Measurements from ENCODE around the gene CPVL.
"Not testable (repeated sequence)": the region's sequence is repeated elsewhere in the genome, so short reads cannot be mapped to it uniquely, and the experiment has no call there.

The CPVL gene

DNA sequence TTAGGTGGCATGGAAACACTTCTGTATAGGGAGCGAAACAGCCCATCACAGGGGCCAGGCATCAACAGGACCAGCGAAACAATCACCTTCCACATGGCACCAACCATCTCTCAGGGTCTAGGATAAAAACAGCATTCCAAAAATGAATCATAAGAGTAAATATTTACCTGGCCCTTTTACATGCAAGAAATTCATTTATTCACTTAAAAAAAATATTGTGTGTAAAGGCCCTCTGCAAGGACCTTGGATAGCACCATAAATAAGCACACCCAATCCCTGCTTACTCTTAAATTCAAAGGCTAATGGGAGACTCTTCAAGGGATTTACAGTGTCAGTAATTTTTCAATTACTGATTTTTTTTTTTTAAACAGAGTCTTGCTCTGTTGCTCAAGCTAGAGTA is 25.4 kb downstream of the CPVL start:
- no peak for DNase-seq (ENCODE audit: low read depth, low spot score)

DNA sequence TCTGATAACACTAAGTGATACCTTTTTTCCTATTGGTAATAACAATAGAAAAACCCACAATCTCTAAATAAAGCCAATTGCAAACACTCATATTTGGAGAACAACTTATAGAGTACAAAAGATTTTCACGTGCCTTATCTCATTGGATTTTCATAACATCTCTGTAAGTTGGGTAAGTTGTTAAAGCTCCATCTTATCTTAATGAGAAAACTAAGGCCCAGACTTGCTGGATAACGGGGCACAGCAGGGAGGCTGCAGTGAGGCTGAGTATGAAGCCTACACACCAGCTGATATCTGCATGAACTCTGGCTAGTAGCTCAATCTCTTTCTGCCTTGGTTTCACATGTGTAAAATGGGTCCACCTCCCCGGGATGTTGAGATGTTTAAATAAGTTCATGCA is 26.8 kb downstream of the CPVL start:
- no peak for DNase-seq (ENCODE audit: low read depth, low spot score)

DNA sequence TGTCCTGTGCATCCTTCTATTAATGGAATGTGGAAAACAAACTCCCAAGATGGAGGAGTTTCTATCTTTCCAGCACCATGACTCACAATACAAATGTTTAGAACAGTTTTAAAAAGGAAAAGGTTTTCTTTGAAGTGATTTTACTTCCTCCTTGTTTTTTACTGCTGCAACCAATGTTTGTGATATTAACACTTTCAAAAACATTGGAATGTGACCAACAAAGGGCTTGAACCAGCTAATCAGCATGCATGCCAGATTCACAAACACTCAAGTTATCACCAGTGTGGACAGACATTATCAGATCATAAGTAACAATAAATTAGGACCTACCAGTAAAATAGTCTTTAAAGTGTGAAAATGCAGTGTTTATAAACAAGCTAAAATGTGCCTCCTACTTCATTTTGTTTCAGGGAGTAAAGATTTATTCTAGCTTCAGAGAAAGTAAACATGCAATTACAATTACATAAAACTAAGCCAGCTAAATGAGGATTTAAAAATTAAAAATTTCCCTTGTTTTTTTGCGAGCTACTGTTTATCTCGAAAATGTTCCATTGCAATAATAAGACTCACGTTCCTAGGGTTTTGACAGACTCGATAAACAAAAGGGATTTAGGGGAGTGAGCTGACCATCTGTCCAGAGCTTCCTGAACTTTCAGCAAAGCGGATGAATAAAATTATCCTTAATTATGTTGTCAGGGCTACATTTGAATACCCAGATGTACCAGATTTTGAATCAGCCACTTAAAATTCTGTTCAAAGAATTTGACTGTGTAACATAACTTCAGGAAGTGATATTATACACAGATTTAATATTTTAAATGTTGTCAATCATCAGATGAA is 29.8 kb downstream of the CPVL start:
- no peak for DNase-seq (ENCODE audit: low read depth, low spot score)

DNA sequence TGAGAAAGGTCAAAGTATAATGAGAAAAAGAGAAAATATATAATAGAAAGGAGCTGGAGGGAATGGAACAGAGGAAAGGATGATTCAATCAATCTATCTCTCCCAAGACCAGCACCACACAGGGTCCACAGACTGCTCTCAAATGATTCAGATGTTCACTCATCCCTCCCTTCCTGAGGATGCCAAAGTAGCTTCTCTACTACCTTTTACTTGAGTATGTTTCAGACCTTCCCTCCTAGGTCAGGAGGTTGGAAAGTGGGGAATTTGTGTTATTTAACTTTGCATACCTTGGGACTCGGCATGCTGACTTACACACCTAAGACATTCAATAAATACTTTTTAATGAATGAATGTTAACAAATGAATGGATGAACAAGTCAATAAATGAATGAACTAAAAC is 30.6 kb downstream of the CPVL start:
- no peak for DNase-seq (ENCODE audit: low read depth, low spot score)

DNA sequence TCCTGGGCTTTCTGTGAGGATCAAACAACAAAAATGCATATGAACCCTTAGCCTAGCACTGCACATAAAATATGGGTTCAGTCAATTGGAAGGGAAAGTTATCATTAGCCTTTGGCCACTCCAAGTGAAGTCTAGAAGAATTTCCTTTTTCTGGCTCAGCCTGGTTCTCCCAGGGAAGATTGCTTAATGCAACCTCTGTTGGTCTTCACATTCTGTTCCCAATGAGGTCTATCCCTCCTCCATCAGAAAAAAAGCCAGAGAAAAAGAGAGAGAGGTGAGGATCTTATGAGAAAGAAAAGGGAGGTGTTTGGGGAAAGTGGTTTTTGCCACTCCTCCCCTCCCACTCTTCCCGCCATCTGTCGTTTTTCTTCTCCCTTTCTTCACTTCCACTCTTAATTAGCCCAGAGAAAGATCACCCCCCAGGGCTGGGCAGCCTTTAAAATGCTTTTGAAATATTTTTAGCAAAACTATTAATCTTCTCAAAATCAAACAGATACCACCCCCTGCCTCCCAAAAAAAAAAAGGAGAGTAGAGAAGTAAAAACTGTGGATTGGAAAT is 31.1 kb downstream of the CPVL start:
- no peak for DNase-seq (ENCODE audit: low read depth, low spot score)

DNA sequence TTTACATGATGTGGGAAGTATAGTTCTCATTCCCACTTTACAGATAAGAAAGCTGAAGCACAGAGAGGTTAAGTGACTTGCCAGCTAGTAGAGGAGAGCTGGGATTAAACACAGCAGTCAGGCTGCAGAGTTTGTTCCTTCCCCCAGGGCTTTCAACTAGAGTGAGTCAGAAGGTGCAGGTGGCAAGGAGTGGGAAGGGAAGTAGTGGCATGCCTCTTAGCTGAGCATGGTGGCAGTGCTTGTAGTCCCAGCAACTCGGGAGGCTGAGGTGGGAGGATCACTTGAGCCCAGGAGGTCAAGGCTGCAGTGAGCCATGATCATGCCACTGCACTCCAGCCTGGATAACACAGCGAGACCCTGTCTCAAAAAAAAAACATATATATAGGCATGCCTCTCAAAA is 32.1 kb downstream of the CPVL start:
- not testable (repeated sequence) for DNase-seq (ENCODE audit: low read depth, low spot score)

DNA sequence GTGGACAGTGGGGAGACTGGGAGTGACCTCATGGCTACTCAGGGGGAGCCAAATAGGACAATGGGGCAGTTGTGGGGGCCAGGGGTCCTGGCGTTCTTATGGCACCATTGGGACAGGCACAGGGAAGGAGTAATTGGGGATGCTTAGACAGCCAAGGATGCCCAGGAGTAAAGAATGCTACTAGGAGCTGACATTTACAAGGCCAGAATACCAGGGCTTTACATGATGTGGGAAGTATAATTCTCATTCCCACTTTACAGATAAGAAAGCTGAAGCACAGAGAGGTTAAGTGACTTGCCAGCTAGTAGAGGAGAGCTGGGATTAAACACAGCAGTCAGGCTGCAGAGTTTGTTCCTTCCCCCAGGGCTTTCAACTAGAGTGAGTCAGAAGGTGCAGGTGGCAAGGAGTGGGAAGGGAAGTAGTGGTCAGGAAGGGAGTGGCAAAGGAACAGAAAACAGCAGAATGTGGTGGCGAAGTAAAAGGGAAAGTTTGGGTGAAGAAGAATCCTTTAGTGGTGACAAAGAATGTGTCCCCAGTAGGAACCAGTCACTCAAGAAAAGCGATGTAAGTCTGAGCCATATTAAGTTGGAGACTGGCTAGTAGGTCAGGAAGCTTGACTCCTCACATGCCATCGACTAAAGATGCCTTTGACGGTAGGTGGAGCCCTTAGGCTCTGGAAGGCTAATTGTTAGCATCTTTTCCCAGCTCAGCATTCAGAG is 32.8 kb downstream of the CPVL start:
- no peak for DNase-seq (ENCODE audit: low read depth, low spot score)

DNA sequence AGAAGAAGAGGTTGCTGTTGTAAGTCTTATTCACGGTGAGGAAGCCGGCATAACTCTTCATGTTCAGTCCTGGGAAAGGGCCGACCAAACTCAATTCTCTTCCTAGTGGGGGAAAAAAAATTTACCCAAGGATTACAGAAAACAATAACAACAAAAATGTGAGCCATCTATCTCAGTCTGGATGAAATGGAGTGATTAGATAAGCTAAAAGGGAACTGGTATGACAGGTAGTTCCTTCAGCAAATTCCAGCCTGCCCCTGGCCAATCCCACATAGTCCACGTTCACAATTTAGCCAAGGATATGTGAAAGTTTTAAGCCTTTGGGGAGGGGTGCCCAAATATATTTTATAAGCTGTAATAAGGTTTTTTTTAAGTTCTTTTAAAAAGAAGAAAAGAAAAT is 33.6 kb downstream of the CPVL start:
- no peak for DNase-seq (ENCODE audit: low read depth, low spot score)

DNA sequence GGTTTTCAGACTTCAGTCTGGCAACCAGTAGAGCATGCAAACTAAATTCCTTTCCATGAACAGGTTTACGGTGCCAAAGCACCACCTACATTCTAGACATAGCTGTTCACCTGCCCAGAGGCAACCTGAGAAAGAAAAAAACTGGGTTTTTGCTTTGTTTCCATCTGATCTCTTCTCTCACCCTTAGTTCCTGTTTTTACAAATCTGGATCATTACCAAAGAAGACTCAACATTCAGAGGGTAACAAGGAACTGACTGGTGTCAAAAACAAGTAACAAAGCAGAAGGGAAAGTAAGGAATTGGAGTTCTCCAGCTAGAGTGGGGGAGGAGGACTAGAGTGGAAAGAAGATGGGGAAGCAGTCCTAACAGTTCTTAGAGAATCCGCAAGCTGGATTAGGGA is 36.4 kb downstream of the CPVL start:
- no peak for DNase-seq (ENCODE audit: low read depth, low spot score)

DNA sequence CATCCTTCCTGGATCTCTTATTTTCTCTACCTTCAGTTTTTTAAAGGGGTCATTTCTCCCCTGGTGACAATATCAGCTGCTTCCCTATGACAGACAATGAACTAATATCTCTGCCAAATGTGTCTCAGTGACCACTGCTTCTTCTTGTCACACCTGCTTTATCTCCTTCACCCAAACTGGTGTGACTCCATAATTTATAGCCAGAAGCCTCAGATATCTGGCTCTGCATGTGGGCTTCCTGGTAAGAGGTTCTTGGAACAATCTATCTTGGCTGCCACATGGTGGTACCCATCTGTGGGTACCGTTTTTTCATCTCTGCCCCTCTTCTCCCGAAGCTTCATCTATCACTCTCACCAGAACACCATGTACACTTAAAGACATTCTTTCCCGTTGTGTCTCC is 37.0 kb downstream of the CPVL start:
- DNase-seq (ENCODE audit: low read depth, low spot score) = no peak

DNA sequence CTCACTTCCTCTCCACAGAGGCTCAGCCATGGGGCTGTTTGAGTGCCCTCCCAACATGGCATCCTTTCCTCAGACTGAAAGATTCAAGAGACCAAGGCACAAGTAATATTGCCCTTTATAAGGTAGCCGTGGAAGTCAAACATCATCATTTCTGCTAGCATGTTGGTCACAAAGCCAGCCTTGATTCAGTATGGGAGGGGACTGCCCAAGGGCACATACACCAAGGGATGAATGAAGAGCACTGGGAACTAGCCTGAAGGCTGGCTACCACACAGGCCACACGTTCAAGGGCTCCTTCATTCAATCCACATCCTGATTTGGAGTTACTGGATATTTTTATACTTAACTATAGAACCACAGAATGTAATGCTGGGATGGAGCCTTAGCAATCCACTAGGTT is 39.3 kb downstream of the CPVL start:
- no peak for DNase-seq (ENCODE audit: low read depth, low spot score)

DNA sequence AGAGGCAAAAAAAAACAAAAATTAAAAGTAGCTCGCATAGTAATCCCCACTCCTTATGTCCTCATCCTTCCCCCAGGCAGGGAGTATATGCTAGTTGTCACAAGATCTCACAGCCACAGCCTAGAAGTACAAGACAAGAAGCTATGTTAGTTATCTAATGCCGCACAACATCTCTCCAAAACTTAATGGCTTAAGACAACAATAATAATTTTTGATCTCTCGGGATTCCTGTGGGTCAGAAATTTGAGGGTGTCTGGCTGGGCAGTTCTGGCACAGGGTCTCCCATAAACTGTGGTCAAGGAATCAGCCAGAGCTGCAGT is 39.7 kb downstream of the CPVL start:
- no peak for DNase-seq (ENCODE audit: low read depth, low spot score)

DNA sequence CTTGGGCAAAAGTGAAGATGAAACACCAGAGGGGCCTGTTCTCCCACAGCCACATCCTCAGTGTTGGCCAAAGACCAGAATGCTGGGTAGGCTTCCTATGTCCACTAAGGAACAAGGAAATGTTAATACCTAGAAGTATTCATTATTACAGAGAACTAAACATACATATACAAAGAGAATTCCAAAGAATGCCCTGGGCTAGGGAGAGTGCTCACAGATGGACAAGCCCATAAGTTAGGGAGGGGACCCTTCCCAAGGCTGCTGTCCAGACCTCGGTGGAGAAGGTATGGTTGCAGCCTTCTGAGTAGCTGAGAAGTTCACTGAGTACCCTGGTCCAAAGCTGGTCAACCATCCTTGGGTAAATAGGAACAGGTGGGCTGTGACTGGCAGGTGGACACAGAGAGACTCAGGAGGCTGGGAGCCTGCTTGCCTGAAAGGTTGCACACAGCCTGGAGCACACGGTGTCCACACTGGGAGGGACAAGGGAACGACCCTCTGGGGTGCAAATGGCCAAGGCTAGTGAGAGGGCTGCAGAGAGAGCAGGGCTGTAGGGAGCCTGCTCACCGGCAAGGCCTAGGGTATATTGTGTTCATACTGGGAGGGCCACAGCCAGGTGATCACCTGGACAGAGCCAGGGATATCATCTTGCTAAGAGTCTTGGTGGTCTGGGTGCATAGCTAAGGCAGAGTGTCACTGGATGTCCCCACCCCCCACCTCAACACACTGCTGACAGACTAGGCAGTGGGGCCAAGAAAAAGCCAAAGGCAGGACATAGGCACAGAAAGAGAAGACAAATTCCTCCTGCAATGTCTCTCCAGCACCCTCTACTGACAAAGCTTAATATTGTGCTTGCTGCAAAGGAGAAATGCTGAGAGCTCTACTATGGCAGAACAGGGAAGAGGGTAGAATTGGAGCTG is 40.3 kb downstream of the CPVL start:
- DNase-seq (ENCODE audit: low read depth, low spot score) = no peak

DNA sequence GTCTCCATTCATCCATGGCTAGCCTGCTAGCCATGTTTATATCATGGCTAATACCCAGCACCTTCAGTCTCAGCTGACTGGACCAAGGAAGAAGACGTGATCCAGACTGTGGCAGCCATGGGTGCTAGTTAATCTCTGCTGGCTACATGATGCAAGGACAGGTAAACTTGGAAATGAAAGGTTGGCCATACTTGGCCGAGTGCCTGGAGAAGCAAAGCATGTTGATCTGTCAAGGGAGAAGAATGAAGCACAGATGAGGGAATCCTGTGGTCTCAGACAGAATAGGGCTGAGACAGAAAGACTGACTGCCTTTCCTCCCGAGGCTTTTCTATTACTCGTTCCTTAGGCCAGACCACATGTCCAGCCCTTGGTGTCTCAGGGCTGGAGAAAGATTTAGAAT is 41.1 kb downstream of the CPVL start:
- no peak for DNase-seq (ENCODE audit: low read depth, low spot score)

DNA sequence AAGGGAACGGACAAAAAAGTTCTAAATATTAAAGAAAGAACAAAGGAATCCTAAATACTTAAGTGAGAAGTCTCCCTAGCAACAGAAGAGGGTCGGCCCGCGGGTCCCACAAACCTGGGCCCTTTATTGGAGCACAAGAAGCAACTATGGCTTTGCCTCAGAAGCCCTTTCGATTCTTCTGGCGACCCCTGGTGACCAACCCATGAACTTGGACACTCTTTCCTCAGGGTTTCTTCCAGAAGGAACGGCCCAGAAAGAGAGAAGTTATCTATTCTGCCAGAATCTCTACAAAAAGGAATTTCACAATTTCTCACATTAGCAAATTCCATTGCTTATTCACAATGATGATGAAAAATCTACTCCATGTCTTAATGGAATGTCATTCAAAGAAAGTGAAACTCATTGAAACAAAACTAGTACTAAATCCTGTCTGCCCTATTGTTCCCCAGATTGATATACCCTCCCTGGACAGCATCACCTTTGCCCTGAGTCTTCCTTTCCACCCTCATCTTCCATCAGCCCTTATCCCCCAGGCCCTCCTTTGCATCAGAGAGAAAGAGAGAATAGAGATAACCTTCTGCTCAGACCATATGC is 43.7 kb downstream of the CPVL start:
- DNase-seq (ENCODE audit: low read depth, low spot score) = no peak

DNA sequence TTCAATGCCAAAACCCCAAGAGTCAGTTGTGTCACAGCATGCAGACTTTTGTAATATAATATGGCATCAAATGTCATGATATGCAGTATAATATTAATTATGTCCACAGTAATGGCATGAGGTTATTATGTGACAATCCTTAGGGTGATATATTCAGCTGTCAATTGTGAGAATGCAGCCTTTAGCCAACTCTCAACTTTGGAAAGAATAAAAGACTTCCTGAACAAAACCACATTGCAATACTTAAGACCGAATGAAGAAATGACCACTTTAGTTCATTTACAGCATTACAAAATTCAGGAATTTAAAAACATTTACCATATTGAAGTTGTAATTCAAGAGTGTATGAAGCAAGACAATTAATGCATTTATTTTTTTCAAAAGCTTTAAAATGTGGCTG is 45.4 kb downstream of the CPVL start:
- no peak for DNase-seq (ENCODE audit: low read depth, low spot score)

DNA sequence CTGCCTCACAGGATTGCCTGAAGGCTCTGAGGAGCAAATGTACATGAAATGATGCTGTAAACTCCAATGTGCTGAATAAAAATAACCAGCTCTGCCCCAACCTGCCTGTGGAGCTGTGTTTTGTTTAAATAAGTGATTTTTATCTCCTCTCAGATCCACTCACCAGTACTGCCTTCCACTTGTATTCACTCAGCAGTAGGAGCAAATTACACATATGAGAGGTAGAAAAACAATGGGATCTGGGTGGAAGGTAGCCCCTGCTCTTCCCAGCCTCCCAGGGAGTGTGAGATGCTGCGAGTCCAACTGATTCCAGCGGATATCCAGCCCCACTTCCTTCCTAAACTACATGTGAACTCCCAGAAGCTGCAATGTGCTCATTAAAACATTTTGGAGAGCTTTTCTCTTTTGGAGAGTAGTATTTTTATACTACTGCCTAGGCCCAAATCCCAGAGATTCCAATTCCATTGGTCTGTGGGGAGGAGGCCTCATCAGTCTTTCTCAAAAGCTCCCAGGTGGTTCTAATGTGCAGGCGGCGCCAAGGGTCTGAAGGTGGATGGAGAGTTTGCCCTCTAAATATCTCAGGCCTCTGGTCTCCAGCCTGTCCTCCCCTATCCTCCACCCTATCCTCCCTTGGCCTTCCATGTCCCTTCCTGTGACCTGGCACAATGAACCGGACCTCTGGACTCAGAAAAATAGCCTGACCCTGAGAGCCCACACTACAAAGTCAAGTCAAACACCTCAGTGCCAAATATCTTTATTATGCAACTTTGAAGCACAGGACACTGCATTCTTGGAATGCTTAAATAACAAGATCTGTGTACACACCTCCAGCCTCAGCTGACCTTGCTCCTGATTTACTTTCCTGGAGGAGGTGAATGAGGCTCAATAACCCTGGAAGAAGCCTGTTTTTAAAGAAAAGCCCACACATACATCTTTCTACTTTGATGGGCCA is 46.2 kb downstream of the CPVL start:
- DNase-seq (ENCODE audit: low read depth, low spot score) = no peak

DNA sequence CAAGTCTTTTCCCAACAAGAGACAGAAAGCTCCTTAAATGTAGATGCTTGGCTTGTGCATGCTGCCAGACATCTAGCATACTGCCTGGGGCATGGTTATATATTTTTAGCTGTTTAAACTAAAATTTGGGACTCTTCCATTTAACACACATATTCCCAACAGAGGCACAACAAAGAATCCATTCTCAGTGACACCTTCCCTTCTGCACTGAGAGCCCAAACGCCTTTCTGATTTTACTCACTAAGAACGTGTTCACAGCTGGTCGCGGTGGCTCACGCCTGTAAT is 49.9 kb downstream of the CPVL start:
- no peak for DNase-seq (ENCODE audit: low read depth, low spot score)

DNA sequence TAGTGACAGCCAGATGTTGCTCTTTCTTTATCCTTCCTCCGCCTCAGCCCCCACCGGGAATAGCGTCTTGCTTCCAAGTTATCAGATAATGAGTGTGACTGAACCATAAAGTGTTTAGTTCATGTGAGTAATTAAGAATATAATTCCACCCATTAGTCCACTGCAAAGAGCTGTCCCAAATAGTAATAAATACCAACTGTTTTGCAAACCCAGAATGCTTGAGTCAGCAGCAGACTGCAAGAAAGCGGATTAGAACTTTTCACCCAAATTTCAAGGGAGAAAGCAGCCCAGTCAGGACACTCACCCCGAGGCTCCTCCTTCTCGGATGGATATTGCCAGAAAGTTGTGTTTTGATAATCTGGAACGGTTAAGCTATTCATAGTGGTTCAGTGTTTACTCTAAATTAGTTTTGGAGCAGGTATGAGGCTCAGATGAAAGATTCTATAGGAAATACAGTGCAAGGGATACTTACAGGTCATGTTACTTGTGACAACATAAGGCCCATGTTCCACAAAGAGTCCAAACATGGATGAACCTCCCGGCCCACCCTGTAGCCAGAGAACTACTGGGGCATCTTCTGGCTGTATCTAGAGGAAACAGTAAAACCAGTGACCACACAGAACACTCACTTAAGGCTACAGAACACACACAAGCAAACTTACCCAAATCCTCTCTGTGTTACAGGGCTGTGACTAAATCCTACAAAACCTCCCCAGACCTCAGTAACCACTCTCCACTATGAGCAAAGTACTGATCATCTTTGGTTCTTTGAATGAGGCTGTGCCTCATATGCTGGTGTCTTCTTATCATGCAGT is 50.5 kb downstream of the CPVL start:
- no peak for DNase-seq (ENCODE audit: low read depth, low spot score)

DNA sequence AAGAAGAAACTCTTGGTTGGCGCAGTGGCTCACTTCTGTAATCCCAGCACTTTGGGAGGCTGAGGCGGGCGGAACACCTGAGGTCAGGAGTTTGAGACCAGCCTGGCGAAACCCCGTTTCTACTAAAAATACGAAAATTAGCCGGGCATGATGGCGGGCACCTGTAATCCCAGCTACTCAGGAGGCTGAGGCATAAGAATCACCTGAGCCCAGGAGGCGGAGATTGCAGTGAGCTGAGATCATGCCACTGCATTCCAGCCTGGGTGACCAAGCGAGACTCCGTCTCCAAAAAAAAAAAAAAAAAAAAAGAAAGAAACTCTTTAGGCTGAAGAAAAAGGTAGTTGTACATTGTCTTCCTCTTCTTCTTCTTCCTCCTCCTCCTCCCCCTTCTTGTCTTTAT is 53.2 kb downstream of the CPVL start:
- DNase-seq (ENCODE audit: low read depth, low spot score) = not testable (repeated sequence)
